ENCODE results near the gene OVCA2. TPM values are rescaled to one million over a fixed set of nuclear protein-coding genes. Genes with fewer than 3 reads are reported as not detected.

The OVCA2 gene
- total and polyA plus RNA-seq, 12 donors, result 15.3 to 47.5 (median 17.7) TPM

GRCh38 chr17:2062571-2063183 is 20.9 kb downstream of the OVCA2 start:
- Histone ChIP-seq H3K27ac (peak overlapping the region; percentile 37 to 97 (median 93)), H3K4me1 (peaks cover 45 to 100% (median 93%) of the 10 kb centered on the region in 9 donors)
- peak in 1 of 2 donors; percentile 13 for DNase-seq

DNA sequence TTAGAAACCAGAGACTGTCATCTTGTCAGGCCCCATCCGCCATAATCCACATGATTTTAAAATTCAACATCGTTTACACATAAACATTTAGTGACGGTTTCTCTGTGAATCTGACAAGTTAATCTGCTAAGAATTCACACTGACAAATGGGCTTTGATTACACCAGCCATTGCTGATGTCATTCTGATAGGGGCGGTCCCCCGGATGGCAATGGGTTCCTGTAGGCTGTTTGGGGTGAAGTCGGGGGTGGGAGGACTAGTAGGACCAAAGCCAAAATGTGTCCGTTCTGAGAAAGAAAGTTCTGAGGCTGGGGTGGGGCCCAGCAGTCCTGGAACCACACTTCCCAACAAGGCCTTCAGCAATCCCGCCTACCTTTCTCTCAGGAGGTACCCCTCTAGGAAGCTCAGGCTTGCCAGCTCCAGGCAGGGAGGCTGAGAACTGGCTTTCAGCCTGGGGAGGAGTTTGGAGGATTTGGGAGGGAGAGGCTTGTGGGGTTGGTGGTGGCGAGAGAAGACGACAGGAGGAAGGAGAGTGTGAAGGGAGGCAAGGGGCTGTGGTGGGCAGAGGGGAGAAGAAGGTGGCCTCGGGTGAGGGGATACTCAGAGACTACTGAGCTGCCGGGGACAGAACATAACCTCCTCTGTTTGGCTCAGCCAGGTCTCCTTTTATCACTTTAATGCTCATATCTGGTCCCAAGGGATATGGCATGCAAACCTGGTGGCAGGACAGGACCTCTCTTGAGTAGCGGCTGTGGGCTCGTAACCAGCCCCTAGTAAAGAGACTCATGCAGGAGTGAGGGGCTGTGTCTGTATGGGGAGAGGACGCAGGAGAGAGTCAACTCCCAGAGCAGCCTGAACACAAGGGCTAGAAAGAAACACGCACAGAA is 21.7 kb downstream of the OVCA2 start:
- peaks cover 0 to 94% (median 9%) of the 10 kb centered on the region in 9 donors for H3K36me3 ChIP-seq
- DNase-seq (peak in 1 of 2 donors; percentile 57), ATAC-seq (peak in 3 of 8 donors; percentile 1 to 19 (median 6))
- TF ChIP-seq, protein P1, sequence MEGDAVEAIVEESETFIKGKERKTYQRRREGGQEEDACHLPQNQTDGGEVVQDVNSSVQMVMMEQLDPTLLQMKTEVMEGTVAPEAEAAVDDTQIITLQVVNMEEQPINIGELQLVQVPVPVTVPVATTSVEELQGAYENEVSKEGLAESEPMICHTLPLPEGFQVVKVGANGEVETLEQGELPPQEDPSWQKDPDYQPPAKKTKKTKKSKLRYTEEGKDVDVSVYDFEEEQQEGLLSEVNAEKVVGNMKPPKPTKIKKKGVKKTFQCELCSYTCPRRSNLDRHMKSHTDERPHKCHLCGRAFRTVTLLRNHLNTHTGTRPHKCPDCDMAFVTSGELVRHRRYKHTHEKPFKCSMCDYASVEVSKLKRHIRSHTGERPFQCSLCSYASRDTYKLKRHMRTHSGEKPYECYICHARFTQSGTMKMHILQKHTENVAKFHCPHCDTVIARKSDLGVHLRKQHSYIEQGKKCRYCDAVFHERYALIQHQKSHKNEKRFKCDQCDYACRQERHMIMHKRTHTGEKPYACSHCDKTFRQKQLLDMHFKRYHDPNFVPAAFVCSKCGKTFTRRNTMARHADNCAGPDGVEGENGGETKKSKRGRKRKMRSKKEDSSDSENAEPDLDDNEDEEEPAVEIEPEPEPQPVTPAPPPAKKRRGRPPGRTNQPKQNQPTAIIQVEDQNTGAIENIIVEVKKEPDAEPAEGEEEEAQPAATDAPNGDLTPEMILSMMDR (IDR thresholded peaks at IDR 0.05), result no peak
- intact Hi-C loops (cut with DNase I), result loop anchor here in 5 of 10 donors (2.0 to 10.0 kb wide), 5 partner anchors 109 to 341 kb away; partner anchors contain the start of gene MNT (in 1 of the 5)
- peaks cover 42 to 100% (median 93%) of the 10 kb centered on the region in 9 donors for H3K4me1 ChIP-seq
- peaks cover 0 to 11% (median 0%) of the 10 kb centered on the region in 7 donors for H3K27me3 ChIP-seq
- 48 to 56% methylated on average over 15 to 16 of the region's 16 CpGs for WGBS, 2 donors
- no peaks in the 10 kb centered on the region for H3K9me3 ChIP-seq
- H3K27ac ChIP-seq, result peak overlapping the region; percentile 37 to 97 (median 93)
- no peak overlapping the region for H3K4me3 ChIP-seq

More at GRCh38 chr17:2062571-2063183, 20.9 kb downstream of the OVCA2 start:
- Histone ChIP-seq H3K4me3 (no peak overlapping the region), H3K36me3 (peaks cover 0 to 96% (median 9%) of the 10 kb centered on the region in 9 donors), H3K27me3 (peaks cover 0 to 15% (median 8%) of the 10 kb centered on the region in 7 donors), H3K9me3 (no peaks in the 10 kb centered on the region)
- intact Hi-C loops (cut with DNase I), result loop anchor here in 4 of 10 donors (5.0 to 10.0 kb wide), 4 partner anchors 110 to 342 kb away; partner anchors contain the start of gene MNT (in 1 of the 4)
- 42 to 58% methylated on average over 11 of the region's 11 CpGs for WGBS, 2 donors
- ATAC-seq, result peak in 2 of 8 donors; percentile 0 to 4
- TF ChIP-seq, protein P1 (IDR thresholded peaks at IDR 0.05), result no peak

DNA sequence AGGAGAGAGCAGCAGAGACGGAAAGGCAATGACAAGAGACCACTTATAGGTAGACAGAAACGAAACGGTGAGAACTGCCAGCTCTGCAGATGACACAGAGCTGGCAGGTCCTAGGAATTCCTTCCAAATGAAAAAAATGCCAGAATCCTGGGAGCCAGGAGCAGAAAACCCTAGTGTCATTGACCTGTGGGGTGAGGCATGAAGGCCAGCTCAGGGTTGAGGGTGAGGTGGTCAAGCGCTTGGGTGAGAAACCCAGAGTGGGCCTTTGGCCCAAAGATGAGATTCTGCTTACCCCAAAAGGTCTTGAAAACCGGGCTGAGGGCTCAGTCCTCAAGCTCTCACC is 22.3 kb downstream of the OVCA2 start:
- Histone ChIP-seq H3K36me3 (peaks cover 0 to 94% (median 9%) of the 10 kb centered on the region in 9 donors), H3K4me3 (no peak overlapping the region), H3K4me1 (peaks cover 42 to 100% (median 93%) of the 10 kb centered on the region in 9 donors), H3K27ac (peak overlapping the region; percentile 37 to 97 (median 93)), H3K27me3 (peaks cover 0 to 5% (median 0%) of the 10 kb centered on the region in 7 donors), H3K9me3 (no peaks in the 10 kb centered on the region)
- TF ChIP-seq, protein P1 (IDR thresholded peaks at IDR 0.05), result no peak
- no peak for DNase-seq
- intact Hi-C loops (cut with DNase I), result loop anchor here in 5 of 10 donors (2.0 to 10.0 kb wide), 5 partner anchors 108 to 341 kb away; partner anchors contain the start of gene MNT (in 1 of the 5)
- no peak for ATAC-seq
- 44 to 55% methylated on average over 5 of the region's 5 CpGs for WGBS, 2 donors

DNA sequence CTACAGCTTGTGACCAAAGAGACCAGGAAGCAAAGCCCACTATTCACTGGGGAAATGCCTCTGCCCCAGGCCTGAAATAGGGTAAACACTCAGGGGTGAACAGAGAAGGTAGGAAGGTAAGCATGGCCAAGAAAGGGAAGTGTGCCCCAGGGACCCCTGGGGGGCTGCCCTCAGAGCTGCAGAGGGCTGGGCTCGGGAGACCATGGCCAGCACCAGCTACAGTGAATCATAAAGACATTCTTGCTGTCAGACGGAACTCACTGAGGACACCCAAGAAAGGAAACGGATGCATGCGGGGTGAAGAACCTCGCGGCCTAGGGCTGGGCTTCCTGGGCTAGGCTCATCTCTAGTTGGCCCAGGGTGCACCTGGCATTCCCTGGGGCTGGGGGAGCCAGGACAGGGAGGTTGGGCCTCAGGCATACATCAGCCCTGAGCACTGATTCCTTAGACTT is 22.7 kb downstream of the OVCA2 start:
- Histone ChIP-seq H3K36me3 (peaks cover 0 to 91% (median 9%) of the 10 kb centered on the region in 9 donors), H3K27ac (peak overlapping the region; percentile 37 to 97 (median 93)), H3K9me3 (no peaks in the 10 kb centered on the region), H3K27me3 (peaks cover 0 to under 1% (median 0%) of the 10 kb centered on the region in 7 donors), H3K4me3 (no peak overlapping the region), H3K4me1 (peaks cover 42 to 99% (median 90%) of the 10 kb centered on the region in 9 donors)
- peak in 3 of 8 donors; percentile 1 to 5 (median 4) for ATAC-seq
- DNase-seq, result peak in 1 of 2 donors; percentile 17
- TF ChIP-seq, protein P1 (IDR thresholded peaks at IDR 0.05), result no peak
- intact Hi-C loops (cut with DNase I), result loop anchor here in 5 of 10 donors (2.0 to 10.0 kb wide), 5 partner anchors 108 to 340 kb away; partner anchors contain the start of gene MNT (in 1 of the 5)
- WGBS, 2 donors, result 42 to 53% methylated on average over 6 of the region's 6 CpGs
